ENCODE measurements around the gene UBE2D2.
"Not testable (repeated sequence)": the region's sequence is repeated elsewhere in the genome, so short reads cannot be mapped to it uniquely, and the experiment has no call there.

The UBE2D2 gene

DNA sequence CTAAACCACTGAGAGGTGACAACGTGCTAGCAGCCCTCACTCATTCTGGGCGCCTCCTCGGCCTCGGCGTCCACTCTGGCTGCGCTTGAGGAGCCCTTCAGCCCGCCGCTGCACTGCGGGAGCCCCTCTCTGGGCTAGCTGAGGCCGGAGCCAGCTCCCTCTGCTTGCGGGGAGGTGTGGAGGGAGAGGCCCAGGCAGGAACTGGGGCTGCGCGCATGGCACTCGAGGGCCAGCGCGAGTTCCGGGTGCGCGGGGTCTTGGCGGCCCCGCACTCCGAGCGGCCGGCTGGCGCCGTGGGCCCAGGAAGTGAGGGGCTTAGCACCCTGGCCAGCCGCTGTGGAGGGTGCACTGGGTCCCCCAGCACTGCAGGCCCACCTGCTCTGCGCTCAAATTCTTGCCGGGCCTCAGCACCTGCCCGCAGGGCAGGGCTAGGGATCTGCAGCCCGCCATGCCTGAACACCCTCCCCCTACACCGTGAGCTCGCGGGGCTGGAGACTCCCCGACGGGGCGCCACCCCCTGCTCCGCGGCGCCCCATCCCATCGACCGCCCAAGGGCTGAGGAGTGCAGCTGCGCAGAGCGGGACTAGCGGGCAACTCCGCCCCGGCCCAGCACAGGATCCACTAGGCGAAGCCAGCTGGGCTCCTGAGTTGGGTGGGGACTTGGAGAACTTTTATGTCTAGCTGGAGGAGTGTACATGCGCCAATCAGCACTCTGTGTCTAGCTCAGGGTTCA lies 11.8 kb upstream of the UBE2D2 start:
- no peak for DNase-seq

- not testable (repeated sequence) for DNase-seq
These were observed 10.9 kb upstream of the UBE2D2 start for GRCh38 chr5:139550051-139550872.

DNA sequence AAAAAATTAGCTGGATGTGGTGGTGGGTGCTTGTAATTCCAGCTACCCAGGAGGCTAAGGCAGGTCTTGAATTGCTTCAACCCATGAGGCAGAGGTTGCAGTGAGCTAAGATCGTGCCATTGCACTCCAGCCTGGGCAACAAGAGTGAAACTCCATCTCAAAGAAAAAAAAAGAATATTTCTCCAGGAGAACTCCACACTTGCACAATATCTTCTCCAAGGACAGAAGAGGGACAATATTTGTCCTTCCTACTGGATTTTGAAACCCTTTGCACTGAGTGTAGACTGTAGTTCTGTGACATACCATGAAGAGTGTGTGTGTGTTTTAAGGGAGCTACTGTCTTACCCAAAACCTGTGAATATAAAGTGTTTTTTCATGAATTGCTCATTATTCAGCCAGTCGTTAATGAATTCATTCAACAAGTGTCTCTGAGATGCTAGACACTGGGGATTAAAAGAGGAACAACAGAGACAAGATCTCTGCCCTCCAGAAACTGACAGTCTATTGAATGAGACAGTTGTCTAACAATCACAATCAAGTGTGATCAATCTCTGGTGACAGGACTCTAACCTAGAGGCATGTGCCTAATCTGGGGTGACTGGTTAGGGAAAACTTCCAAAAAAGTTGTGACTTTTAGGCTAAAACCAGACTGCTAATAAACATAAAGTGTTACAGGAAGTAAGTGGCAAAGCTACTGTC lies 9.8 kb upstream of the UBE2D2 start:
- DNase-seq, result no peak

DNA sequence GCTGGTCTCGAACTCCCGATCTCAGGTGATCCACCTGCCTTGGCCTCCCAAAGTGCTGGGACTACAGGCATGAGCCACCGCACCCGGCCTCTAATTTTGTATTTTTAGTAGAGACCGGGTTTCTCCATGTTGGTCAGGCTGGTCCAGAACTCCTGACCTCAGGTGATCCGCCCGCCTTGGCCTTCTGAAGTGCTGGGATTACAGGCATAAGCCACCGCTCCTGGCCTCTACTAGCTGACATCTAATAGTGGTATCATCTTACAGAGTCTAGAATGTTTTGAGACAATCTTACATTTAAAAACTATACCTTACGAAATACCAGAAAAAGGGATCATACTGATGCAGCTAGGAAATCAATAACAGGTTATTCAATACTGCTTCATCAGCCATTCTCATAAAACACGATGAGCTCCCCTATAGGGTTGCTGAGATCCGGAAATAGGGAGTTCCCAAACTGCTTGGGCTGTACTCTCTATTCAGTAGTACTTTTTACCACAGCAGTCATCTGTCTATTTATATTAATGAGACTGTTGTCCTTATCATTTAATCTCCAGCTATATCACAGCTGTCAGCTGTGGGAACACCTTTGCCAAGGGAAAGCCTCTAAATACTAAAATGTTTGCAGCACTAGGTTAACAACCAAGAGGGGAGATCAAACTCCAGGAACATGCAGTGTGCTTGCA lies 8.1 kb upstream of the UBE2D2 start:
- DNase-seq, result no peak

DNA sequence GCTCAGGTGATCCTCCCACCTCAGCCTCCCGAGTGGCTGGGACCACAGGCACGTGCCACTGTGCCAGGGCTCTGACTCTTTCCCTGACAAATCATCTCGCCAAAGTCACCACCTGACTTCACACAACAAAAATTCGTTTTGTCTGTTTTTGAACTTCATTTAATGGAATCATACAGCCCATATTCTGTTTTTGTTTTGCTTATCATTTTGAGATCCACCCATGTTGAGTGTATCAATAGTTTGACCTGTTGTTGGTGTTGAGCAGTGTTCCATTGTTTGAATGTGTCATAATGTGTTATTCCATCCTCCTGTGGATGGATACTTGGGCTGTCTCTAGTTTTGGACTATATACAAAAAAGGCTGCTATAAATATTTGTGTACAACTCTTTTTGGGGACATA lies 6.9 kb upstream of the UBE2D2 start:
- DNase-seq, result no peak

GRCh38 chr5:139557811-139558210 lies 3.3 kb upstream of the UBE2D2 start:
- DNase-seq, result peak; percentile 14

DNA sequence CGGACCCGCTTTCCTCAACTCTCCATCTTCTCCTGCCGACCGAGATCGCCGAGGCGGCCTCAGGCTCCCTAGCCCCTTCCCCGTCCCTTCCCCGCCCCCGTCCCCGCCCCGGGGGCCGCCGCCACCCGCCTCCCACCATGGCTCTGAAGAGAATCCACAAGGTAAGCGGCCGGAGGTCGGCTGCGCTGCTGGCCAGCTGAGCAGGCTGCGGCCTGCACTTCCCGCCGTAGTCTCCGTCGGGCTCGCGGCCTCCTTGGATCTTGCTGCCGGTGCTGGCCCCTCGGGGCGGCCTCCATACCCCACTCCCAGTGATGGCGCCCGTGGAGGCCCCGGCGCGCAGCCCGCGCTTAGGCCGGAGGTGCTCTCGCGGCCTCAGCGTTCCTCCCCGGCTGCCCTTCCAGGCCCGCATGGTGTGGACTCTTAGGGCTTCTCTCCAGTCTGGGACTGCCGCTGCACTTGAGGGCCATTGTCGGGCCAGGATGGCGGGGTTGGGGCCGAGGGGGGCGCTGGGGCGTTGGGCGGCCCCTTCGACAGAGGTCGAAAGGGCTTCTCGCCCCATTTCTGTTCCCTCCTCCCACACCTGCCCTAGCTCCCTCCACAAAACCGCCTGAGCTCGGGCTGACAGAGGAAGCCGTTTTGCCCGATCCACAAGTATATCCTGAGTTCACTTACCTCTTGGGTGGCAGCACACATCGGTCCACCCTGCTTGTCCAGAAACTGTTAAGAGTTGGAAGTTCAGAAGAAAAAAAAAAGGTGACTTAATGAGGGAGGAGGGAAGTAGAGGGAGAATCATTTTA lies 714 bp downstream of the UBE2D2 start:
- DNase-seq, result peak; percentile 74

- no peak for DNase-seq
These were observed 1.7 kb downstream of the UBE2D2 start for GRCh38 chr5:139562847-139563246.

DNA sequence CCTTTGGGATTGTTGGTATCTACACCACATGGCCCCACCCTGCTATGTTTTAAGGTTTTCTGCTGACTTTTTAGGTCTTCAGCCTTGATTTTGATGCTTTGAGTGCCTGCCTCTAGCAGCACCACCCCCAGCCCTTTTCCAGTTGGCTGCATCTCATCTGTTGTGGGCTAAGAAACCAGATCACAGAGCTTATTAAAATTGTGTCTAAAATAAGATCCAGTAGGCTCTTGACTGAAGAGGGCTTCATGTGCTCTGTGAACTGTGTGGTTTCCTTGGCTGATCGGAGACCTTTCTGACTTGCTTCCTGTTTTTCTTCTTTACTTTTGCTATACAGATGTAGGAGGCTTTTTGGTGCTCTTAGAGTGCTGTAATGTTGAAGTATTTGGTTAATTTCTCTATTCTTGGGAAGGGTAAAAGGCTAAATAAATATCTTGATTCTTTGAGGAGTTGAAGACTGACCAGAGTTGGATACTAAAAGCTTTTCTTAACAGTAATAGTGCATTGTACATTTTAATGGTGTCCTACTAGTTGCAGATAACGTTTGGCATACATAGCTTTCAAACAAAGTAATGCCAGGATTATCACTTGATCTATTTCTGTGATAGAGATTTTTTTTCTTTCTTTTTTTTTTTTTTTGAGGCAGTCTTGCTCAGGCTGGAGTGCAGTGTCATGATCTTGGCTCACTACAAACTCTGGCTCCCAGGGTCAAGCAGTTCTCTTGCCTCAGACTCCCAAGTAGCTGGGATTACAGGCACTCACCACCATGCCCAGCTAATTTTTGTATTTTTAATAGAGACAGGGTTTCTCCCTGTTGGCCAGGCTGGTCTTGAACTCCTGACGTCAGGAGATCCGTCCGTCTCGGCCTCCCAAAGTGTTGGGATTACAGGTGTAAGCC lies 4.5 kb downstream of the UBE2D2 start:
- no peak for DNase-seq

DNA sequence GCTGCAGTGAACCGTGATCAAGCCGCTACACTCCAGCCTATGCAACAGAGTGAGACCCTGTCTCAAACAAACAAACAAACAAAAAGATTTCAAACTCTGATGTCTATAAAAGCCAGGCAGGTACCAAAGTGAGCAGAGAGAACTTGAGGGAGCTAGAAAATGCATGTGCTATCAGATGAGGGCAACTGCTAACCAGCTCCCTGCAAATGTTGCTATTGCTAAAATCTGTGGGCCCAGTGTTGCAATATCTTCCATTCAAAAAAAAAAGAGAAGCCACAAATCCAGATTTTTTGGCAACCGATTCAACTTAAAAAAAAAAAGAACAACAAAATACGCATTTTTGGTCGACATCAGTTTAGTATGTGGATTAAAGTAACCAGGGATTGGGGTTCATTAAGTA lies 5.5 kb downstream of the UBE2D2 start:
- DNase-seq, result no peak

DNA sequence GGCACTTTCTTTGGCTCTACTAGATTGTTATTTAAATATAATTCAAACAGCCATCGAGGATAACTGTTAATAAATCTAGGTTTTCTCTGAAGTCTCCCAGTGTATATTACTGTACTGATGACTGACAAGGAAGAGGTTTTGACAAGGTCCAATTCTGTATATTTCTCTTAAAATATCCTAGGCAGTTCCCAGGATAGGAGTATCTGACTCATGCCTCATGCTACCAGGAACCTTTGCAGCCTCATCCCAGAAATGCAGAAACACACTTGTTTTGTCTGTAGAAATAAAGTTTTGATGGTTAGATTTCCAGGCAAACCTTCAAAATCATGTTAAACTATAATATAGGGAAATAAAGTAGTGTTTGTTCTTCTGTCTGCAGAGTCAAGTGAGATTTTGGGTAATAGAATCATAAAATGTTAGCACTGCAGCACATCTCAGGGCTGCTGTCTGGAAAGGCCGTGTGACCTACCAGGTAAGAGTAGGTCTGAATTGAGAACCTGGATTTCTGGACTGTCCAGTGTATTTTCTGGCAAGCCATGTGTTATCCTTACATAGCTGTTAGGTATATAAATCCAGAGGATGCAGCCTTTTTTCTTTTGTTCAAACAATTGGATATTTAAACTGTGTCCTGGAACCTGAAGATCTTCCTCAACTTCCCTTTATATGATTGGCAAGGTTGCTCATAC lies 8.3 kb downstream of the UBE2D2 start:
- no peak for DNase-seq

GRCh38 chr5:139571543-139571942 lies 10.4 kb downstream of the UBE2D2 start:
- no peak for DNase-seq

DNA sequence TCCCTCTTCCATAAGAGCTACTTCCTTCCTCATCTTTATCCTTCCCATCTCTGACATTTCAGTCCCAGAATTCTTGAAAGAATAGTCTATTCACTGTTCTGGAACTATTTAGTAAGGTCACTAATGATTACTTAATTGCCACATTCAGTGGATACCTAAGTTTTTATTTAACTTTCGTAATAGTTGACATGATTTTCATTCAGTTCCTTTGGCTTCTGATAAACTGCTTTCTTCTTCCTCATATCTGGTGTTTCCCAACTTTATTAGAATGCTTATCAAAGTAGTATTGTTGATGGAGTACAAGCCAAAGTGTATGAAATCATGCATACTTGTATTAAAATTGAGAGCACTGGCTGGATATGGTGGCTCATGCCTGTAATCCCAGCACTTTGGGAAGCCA lies 10.8 kb downstream of the UBE2D2 start:
- DNase-seq, result no peak

DNA sequence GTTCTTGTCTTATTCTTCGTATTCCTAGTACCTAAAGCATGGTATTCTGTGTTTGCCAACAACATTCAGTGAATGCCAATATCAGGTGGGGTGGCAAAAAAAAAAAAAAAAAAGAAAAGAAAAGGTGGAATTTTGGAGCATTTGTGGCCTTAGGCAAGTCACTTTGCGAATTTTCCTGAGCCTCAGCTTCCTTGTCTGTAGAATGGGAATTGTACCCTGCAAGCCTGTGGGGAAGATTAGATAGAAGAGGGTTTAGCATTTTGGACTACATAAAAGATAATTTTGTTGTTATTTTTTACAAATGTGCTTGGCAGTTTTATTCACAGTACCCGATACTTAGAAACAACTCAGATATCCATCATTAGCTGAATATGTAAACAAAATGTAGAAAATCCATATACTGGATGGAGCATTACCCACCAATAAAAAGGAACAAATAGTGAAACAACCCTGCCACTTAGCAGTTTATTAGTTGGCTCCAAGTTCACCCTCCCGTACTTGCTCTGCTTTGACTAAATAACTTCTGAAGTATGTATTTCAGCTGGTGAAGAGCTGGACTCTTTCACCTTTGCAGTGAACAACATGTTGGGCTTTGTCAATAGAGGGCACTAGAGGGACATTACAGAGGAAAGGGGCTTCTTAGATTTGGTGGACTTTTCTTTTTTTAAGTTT lies 13.6 kb downstream of the UBE2D2 start:
- peak; percentile 58 for DNase-seq

- DNase-seq, result no peak
These were observed 14.1 kb downstream of the UBE2D2 start for GRCh38 chr5:139575313-139575646.

GRCh38 chr5:139575751-139576150 lies 14.6 kb downstream of the UBE2D2 start:
- no peak for DNase-seq

- DNase-seq, result no peak
These were observed 16.7 kb downstream of the UBE2D2 start for GRCh38 chr5:139577689-139578290.

DNA sequence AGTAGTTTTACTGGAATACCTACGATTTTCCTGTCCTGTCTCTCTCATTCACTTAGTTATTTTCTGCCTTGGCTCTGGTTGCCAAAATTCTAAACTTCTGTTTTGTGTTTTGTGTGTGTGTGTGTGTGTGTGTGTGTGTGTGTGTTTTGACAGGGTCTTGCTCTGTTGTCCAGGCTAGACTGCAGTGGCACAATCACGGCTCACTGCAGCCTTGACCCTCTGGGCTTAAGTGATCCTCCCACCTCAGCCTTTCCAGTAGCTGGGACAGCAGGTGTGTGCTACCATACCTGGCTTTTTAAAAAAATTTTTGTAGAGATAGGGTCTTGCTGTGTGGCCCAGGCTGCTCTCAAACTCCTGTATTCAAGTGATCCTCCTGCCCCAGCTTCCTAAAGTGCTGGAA lies 17.2 kb downstream of the UBE2D2 start:
- DNase-seq, result no peak

DNA sequence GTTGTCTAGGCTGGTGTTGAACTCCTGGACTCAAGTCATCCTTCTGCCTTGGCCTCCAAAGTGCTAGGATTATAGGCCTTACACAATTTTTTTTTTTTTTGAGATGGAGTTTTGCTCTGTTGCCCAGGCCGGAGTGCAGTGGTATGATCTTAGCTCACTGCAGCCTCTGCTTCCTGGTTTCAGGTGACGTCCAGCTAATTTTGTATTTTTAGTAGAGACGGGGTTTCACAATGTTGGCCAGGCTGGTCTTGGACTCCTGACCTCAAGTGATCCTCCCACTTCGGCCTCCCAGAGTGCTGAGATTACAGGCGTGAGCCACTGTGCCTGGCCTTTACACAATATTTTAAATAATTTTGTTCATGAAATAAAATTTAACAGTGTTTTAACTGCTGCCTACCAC lies 21.0 kb downstream of the UBE2D2 start:
- not testable (repeated sequence) for DNase-seq

GRCh38 chr5:139584137-139584536 lies 23.0 kb downstream of the UBE2D2 start:
- no peak for DNase-seq

Data from DMS53 (cell line).